Vagina (tissue), 2 donors: ENCODE data around the gene FREM2. TPM values are rescaled to one million over a fixed set of nuclear protein-coding genes. Genes with fewer than 3 reads are reported as not detected.

ENCODE experiments used
- DNase-seq, 2 donors: peaks; one replicate each; pipeline ENCODE4 v3.0.0-alpha.2; 2017; ENCODE audit errors: extremely low spot score in 2 of 2
- H3K27ac ChIP-seq: fragments of 200-600 bp; sonication (generic); one replicate; pipeline ENCODE4 v1.5.1; 2019
- H3K27me3 ChIP-seq: fragments of 200-600 bp; sonication (generic); one replicate; pipeline ENCODE4 v1.5.1; 2019
- H3K36me3 ChIP-seq, 2 donors: fragments of 200-600 bp; sonication (generic); one replicate each; pipeline ENCODE4 v1.5.1; 2017 to 2019
- H3K4me1 ChIP-seq: fragments of 200-600 bp; sonication (generic); one replicate; pipeline ENCODE4 v1.5.1; 2019
- H3K4me3 ChIP-seq, 2 donors: fragments of 200-600 bp; sonication (generic); 1 replicate in 1 of 2; 2 replicates in 1 of 2; pipeline ENCODE4 v1.5.1; 2016 to 2019
- H3K9me3 ChIP-seq: fragments of 200-600 bp; sonication (generic); one replicate; pipeline ENCODE4 v1.5.1; 2019
- CTCF ChIP-seq, 3 experiments: fragments of 450-650 bp in 2 of 3; fragments of 200-600 bp in 1 of 3; sonication (generic) in 1 of 3; IDR thresholded peaks; one replicate each; pipeline ENCODE4 v1.5.1; 2017 to 2019; ENCODE audit warnings: antibody characterized with exemption in 3 of 3, mild to moderate bottlenecking in 2 of 3, moderate library complexity in 2 of 3
- POLR2A ChIP-seq, 2 donors: fragments of 450-650 bp; IDR thresholded peaks; one replicate each; pipeline ENCODE4 v1.6.1; 2017; ENCODE audit warnings: antibody characterized with exemption in 2 of 2, mild to moderate bottlenecking in 2 of 2, moderate library complexity in 2 of 2
- POLR2AphosphoS5 ChIP-seq, 2 donors: sonication (generic); formaldehyde crosslinking; IDR thresholded peaks; one replicate each; pipeline ENCODE4 v1.9.0; 2017; ENCODE audit warnings: antibody characterized with exemption in 2 of 2, mild to moderate bottlenecking in 2 of 2, low read depth in 1 of 2; ENCODE audit not compliant: insufficient read depth in 1 of 2
- intact Hi-C: fragments of 100-400 bp; cut with DNase I; formaldehyde crosslinking; loops from one replicate; pipeline ENCODE4 v1.15.1; 2023
- total RNA-seq: library from RNA; depleted of rRNA; stranded (reverse); fragments of >200 nt; gene quantifications from one replicate; pipeline ENCODE4 v1.2.3, GENCODE V29; 2016

The FREM2 gene
- total RNA-seq, 1 donor from 2014 or later: 0.98 TPM

GRCh38 chr13:38868399-38868798 is 181.5 kb downstream of the FREM2 start:
- Histone ChIP-seq H3K27ac (no peak overlapping the region), H3K36me3 (no peaks in the 10 kb centered on the region), H3K4me1 (no peaks in the 10 kb centered on the region), H3K27me3 (no peaks in the 10 kb centered on the region), H3K4me3 (no peak overlapping the region), H3K9me3 (no peaks in the 10 kb centered on the region)
- intact Hi-C loops: no loop called here
- TF ChIP-seq POLR2AphosphoS5 (IDR thresholded peaks at IDR 0.05; ENCODE audit: insufficient read depth in 1 of 2, low read depth in 1 of 2): no peak
- no peak for TF ChIP-seq CTCF (IDR thresholded peaks at IDR 0.05)
- TF ChIP-seq POLR2A (IDR thresholded peaks at IDR 0.05): no peak
- DNase-seq: no peak

- Histone ChIP-seq H3K4me1 (no peaks in the 10 kb centered on the region), H3K4me3 (no peak overlapping the region), H3K9me3 (no peaks in the 10 kb centered on the region), H3K36me3 (no peaks in the 10 kb centered on the region), H3K27ac (no peak overlapping the region), H3K27me3 (no peaks in the 10 kb centered on the region)
- no peak for TF ChIP-seq POLR2A (IDR thresholded peaks at IDR 0.05)
- no peak for TF ChIP-seq POLR2AphosphoS5 (IDR thresholded peaks at IDR 0.05; ENCODE audit: insufficient read depth in 1 of 2, low read depth in 1 of 2)
- DNase-seq: no peak
- intact Hi-C loops: no loop called here
These were observed 182.0 kb downstream of the FREM2 start for GRCh38 chr13:38868870-38869269.

- no peak for TF ChIP-seq CTCF (IDR thresholded peaks at IDR 0.05)
- TF ChIP-seq POLR2A (IDR thresholded peaks at IDR 0.05): no peak
- TF ChIP-seq POLR2AphosphoS5 (IDR thresholded peaks at IDR 0.05; ENCODE audit: insufficient read depth in 1 of 2, low read depth in 1 of 2): no peak
- Histone ChIP-seq H3K36me3 (no peaks in the 10 kb centered on the region), H3K27me3 (no peaks in the 10 kb centered on the region), H3K27ac (no peak overlapping the region), H3K4me3 (no peak overlapping the region), H3K4me1 (no peaks in the 10 kb centered on the region), H3K9me3 (no peaks in the 10 kb centered on the region)
- DNase-seq: no peak
- intact Hi-C loops: no loop called here
These were observed 184.4 kb downstream of the FREM2 start for GRCh38 chr13:38871275-38871674.

GRCh38 chr13:38872693-38873092 is 185.8 kb downstream of the FREM2 start:
- TF ChIP-seq POLR2A (IDR thresholded peaks at IDR 0.05): no peak
- no peak for TF ChIP-seq POLR2AphosphoS5 (IDR thresholded peaks at IDR 0.05; ENCODE audit: insufficient read depth in 1 of 2, low read depth in 1 of 2)
- no peak for TF ChIP-seq CTCF (IDR thresholded peaks at IDR 0.05)
- Histone ChIP-seq H3K27ac (no peak overlapping the region), H3K4me1 (no peaks in the 10 kb centered on the region), H3K27me3 (no peaks in the 10 kb centered on the region), H3K4me3 (no peak overlapping the region), H3K9me3 (no peaks in the 10 kb centered on the region), H3K36me3 (no peaks in the 10 kb centered on the region)
- no peak for DNase-seq
- intact Hi-C loops: no loop called here

- no peaks in the 10 kb centered on the region for H3K27me3 ChIP-seq
- H3K9me3 ChIP-seq: no peaks in the 10 kb centered on the region
- no peak overlapping the region for H3K27ac ChIP-seq
- intact Hi-C loops: no loop called here
- TF ChIP-seq CTCF (IDR thresholded peaks at IDR 0.05) (no peak), POLR2AphosphoS5 (IDR thresholded peaks at IDR 0.05; ENCODE audit: insufficient read depth in 1 of 2, low read depth in 1 of 2) (no peak), POLR2A (IDR thresholded peaks at IDR 0.05) (no peak)
- no peak for DNase-seq
- H3K4me1 ChIP-seq: no peaks in the 10 kb centered on the region
- no peaks in the 10 kb centered on the region for H3K36me3 ChIP-seq
- H3K4me3 ChIP-seq: no peak overlapping the region
These were observed 188.5 kb downstream of the FREM2 start for GRCh38 chr13:38875186-38875875.
